ENCODE results near the gene ARL16. TPM values are rescaled to one million over a fixed set of nuclear protein-coding genes. Genes with fewer than 3 reads are reported as not detected.

Gene ARL16
- polyA plus RNA-seq, 1 donor from 2014 or later = 156 TPM

DNA sequence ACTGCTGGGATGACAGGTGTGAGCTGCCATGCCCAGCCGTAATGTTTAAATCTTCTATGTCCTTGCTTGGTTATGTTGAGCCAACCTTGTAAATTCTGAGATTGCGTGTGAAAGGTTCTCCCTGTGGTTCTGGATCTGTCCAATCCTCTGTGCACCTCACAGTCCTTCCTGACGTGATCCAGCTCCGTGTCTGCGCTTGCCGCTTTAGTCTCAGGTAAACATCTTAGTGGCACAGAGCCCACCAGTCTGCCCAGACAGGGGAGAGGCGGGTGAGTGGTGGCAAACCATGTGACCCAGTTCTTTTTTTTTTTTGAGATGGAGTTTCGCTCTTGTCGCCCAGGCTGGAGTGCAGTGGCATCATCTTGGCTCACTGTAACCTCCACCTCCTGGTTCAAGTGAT lies 42.4 kb upstream of the ARL16 start:
- Histone ChIP-seq H3K9ac (ENCODE audit: low read length) (no peak overlapping the region), H3K9me2 (ENCODE audit: insufficient read depth, low read length) (no peaks in the 10 kb centered on the region), H3K9me3 (ENCODE audit: low read length) (no peaks in the 10 kb centered on the region), H3K27ac (ENCODE audit: low read length) (no peak overlapping the region), H3K36me3 (ENCODE audit: insufficient read depth, low read length) (no peaks in the 10 kb centered on the region), H3K27me3 (ENCODE audit: insufficient read depth, low read depth, low read length) (no peaks in the 10 kb centered on the region), H3K4me2 (ENCODE audit: low read length) (no peak overlapping the region), H3K79me2 (replicated peaks; ENCODE audit: insufficient read depth, low read length) (no peaks in the 10 kb centered on the region), H3K4me3 (ENCODE audit: low read length) (no peak overlapping the region), H2AFZ (ENCODE audit: low read depth, low read length) (no peak overlapping the region), H4K20me1 (ENCODE audit: insufficient read depth) (no peaks in the 10 kb centered on the region), H3F3A (ENCODE audit: insufficient read depth, low read length, poor library complexity, severe bottlenecking) (no peaks in the 10 kb centered on the region)
- TF ChIP-seq, protein P1, sequence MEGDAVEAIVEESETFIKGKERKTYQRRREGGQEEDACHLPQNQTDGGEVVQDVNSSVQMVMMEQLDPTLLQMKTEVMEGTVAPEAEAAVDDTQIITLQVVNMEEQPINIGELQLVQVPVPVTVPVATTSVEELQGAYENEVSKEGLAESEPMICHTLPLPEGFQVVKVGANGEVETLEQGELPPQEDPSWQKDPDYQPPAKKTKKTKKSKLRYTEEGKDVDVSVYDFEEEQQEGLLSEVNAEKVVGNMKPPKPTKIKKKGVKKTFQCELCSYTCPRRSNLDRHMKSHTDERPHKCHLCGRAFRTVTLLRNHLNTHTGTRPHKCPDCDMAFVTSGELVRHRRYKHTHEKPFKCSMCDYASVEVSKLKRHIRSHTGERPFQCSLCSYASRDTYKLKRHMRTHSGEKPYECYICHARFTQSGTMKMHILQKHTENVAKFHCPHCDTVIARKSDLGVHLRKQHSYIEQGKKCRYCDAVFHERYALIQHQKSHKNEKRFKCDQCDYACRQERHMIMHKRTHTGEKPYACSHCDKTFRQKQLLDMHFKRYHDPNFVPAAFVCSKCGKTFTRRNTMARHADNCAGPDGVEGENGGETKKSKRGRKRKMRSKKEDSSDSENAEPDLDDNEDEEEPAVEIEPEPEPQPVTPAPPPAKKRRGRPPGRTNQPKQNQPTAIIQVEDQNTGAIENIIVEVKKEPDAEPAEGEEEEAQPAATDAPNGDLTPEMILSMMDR (IDR thresholded peaks at IDR 0.05; ENCODE audit: poor library complexity, severe bottlenecking) = no peak
- TF ChIP-seq, protein P2, sequence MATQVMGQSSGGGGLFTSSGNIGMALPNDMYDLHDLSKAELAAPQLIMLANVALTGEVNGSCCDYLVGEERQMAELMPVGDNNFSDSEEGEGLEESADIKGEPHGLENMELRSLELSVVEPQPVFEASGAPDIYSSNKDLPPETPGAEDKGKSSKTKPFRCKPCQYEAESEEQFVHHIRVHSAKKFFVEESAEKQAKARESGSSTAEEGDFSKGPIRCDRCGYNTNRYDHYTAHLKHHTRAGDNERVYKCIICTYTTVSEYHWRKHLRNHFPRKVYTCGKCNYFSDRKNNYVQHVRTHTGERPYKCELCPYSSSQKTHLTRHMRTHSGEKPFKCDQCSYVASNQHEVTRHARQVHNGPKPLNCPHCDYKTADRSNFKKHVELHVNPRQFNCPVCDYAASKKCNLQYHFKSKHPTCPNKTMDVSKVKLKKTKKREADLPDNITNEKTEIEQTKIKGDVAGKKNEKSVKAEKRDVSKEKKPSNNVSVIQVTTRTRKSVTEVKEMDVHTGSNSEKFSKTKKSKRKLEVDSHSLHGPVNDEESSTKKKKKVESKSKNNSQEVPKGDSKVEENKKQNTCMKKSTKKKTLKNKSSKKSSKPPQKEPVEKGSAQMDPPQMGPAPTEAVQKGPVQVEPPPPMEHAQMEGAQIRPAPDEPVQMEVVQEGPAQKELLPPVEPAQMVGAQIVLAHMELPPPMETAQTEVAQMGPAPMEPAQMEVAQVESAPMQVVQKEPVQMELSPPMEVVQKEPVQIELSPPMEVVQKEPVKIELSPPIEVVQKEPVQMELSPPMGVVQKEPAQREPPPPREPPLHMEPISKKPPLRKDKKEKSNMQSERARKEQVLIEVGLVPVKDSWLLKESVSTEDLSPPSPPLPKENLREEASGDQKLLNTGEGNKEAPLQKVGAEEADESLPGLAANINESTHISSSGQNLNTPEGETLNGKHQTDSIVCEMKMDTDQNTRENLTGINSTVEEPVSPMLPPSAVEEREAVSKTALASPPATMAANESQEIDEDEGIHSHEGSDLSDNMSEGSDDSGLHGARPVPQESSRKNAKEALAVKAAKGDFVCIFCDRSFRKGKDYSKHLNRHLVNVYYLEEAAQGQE (IDR thresholded peaks at IDR 0.05; ENCODE audit: borderline replicate concordance) = no peak
- no peak for TF ChIP-seq MXI1 (conservative IDR thresholded peaks at IDR 0.05; ENCODE audit: poor library complexity, severe bottlenecking)
- no peak for TF ChIP-seq POLR2AphosphoS5 (IDR thresholded peaks at IDR 0.05)
- TF ChIP-seq TAF1 (IDR thresholded peaks at IDR 0.05; ENCODE audit: low read depth) = no peak

DNA sequence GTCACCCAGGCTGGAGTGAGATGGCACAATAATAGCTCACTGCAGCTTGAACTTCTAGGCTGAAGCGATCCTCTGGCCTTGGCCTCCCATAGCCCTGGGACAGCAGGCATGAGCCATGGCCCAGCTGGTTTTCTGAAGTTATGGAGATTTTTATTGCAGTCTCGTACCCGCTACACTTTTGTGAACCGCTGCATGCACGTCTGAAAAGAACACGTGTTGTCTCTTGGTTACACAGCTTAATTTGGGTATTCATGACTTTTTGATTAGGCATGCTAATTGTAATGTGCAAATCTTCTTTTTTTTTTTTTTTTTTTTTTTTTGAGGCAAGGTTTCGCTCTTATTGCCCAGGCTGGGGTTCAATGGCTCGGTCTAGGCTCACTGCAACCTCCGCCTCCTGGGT lies 41.8 kb upstream of the ARL16 start:
- TF ChIP-seq MXI1 (conservative IDR thresholded peaks at IDR 0.05; ENCODE audit: poor library complexity, severe bottlenecking) (no peak), SMC3 (conservative IDR thresholded peaks at IDR 0.05; ENCODE audit: poor library complexity) (no peak), RAD21 (conservative IDR thresholded peaks at IDR 0.05) (no peak), EP300 (conservative IDR thresholded peaks at IDR 0.05; ENCODE audit: poor library complexity, severe bottlenecking) (no peak), EZH2 (IDR thresholded peaks at IDR 0.05; ENCODE audit: borderline replicate concordance, insufficient read depth, low read length, poor library complexity, severe bottlenecking) (no peak), POLR2AphosphoS5 (IDR thresholded peaks at IDR 0.05) (no peak), TAF1 (IDR thresholded peaks at IDR 0.05; ENCODE audit: low read depth) (no peak)
- TF ChIP-seq, protein P2 (IDR thresholded peaks at IDR 0.05; ENCODE audit: borderline replicate concordance) = no peak
- TF ChIP-seq, protein P1 (IDR thresholded peaks at IDR 0.05; ENCODE audit: poor library complexity, severe bottlenecking) = no peak
- H3K27ac ChIP-seq (ENCODE audit: low read length) = no peak overlapping the region
- H2AFZ ChIP-seq (ENCODE audit: low read depth, low read length) = no peak overlapping the region
- no peaks in the 10 kb centered on the region for H3K9me3 ChIP-seq (ENCODE audit: low read length)
- H3K79me2 ChIP-seq (replicated peaks; ENCODE audit: insufficient read depth, low read length) = no peaks in the 10 kb centered on the region
- H3K9ac ChIP-seq (ENCODE audit: low read length) = no peak overlapping the region
- no peaks in the 10 kb centered on the region for H3F3A ChIP-seq (ENCODE audit: insufficient read depth, low read length, poor library complexity, severe bottlenecking)
- H3K27me3 ChIP-seq (ENCODE audit: insufficient read depth, low read depth, low read length) = no peaks in the 10 kb centered on the region
- no peaks in the 10 kb centered on the region for H3K36me3 ChIP-seq (ENCODE audit: insufficient read depth, low read length)
- H3K9me2 ChIP-seq (ENCODE audit: insufficient read depth, low read length) = no peaks in the 10 kb centered on the region
- H4K20me1 ChIP-seq (ENCODE audit: insufficient read depth) = no peaks in the 10 kb centered on the region
- H3K4me2 ChIP-seq (ENCODE audit: low read length) = no peak overlapping the region
- H3K4me3 ChIP-seq (ENCODE audit: low read length) = no peak overlapping the region

All from neural cell (in vitro differentiated cells).